ENCODE measurements around the gene MYB.
A peak's percentile ranks its signal among the peaks of the same experiment; 100 is the strongest.
"Not testable (repeated sequence)": the region's sequence is repeated elsewhere in the genome, so short reads cannot be mapped to it uniquely, and the experiment has no call there.

Gene MYB

GRCh38 chr6:135164387-135164786 is 16.7 kb upstream of the MYB start:
- not testable (repeated sequence) for DNase-seq

DNA sequence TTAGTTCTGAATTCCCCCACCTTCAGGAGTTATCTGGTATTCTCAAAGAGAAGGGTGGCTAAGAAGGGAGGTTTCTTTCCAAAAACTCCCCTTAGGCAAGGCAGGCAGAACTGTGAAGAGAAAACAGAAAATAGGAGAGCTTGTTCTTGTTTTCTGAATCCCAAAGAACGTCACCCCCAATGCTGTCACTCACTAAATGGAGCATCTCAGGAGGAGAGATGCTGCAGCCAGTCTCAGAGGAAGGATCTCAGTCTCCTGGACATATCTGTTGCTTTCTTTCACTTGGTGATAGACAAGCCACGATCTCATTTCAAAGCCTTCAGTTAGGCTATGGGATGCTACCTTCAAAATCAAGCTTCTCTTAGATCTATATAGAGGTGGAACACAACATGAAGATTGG is 16.1 kb upstream of the MYB start:
- DNase-seq, result no peak

DNA sequence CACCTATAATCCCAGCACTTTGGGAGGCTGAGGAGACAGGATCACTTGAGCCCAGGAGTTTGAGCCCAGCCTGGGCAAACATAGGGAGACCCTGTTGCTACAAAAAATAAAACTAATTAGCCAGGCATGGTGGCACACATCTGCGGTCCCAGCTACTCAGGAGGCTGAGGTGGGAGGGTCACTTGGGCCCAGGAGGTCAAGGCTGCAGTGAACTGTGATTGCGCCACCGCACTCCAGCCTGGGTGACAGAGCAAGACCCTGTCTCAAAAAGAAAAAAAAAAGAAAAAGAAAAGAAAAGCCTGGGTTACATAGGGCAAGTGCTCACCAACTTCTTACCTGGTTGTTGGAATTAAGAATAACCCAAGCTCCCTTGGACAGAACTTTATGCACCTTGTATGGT is 14.6 kb upstream of the MYB start:
- no peak for DNase-seq

DNA sequence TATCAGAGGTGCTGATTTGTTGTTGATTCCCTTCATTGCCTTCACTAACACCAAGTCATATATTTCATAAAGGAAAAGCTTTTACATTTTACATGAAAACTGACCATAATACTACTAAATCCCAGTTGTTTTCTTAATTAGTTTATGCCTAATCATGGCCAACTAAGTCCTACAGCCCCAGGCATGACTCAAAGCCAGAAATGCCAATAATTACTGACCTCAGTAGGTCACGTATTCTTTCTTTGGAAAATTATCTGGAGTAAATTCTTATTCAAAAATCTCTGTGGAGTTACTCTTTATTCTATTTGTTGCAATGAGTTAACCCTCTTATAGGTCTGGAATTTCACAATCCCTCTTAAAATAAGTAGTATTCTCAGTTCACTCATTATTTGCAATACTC is 13.5 kb upstream of the MYB start:
- no peak for DNase-seq

DNA sequence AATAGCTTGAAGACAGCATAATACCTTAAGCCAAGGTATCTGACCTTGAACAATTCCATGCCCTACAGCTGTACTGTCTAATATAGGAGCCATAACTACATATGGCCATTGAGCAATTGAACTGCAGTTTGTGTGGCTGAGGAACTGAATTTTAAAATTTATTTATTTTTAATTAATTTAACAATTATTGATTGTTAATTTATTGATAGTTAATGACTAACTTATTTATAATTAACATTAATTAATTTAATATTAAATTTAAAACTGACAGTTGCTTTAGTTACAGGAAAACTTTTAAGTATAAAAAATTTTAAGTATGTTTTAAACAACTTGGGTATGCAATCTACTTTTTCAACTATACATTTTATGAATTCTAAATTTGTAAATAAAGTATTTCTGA is 12.3 kb upstream of the MYB start:
- no peak for DNase-seq

DNA sequence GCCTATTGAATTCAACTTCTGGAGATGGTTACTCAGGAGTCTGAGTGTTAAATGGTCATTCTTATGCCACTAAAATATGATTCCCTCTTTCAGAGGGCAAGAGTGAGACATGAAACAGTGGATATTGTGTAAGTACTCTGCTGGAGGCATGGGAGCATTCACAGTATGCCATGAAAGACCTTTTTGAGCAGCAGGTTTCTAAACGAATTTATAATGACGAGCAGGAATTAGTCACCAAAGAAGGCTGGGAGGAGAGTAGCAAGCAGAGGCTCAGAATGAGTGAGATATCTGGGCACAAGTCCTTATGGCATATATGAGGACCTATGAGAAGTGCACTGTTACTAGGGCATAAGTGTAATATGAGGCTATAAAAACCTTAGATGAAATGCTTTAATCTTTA is 10.9 kb upstream of the MYB start:
- no peak for DNase-seq

DNA sequence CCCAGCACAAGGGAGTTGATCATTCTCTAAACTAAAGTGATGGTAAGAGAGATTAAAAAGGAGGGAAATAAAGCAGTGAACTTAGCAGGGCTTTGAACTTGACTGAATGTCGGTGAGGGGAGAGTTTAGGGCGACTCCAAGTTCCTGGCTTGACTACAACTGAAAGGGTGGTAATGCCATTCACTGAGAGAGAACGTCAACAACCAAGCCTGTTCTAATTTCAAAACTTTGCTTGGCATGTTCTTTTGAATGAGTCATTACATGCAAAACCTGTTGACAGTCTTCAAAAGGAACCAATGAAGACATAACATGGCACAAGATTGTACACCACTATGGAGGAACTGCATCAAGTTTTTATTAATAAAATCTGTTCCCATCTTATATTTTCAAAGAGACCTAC is 10.3 kb upstream of the MYB start:
- DNase-seq, result no peak

DNA sequence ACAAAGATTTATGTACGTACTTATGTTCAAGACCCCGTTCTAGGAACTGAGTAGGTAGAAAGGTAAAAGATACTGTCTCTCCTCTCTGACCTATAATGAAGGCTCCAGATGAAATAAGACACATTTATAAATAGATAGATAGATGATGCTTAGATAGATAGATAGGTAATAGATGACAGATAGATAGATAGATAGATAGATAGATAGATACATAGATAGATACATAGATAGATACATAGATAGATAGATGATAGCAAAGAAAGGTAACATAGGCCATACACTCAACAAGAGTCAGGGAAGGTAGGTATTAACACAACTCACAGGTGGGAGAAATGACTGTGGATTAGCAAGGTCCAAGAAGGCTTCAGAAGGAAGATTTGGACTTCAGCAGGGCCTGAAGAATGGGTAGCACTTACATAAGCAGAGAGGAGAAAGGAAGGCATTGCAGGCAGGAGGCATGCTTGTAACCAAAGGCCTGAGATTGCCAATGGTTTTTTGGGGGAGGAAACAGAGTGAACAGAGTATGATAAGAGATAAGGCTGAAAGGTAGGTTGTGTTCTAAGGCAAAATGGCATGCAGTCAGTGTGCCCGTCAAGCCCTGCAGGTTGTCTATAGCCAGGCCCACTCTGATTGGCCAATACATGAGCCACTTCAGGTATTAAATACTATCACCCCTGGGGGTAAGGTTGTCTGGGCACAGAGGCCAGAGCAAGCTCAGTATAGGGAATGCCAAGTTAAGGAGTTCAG is 7.7 kb upstream of the MYB start:
- no peak for DNase-seq

GRCh38 chr6:135173989-135174484 is 7.1 kb upstream of the MYB start:
- DNase-seq, result no peak

DNA sequence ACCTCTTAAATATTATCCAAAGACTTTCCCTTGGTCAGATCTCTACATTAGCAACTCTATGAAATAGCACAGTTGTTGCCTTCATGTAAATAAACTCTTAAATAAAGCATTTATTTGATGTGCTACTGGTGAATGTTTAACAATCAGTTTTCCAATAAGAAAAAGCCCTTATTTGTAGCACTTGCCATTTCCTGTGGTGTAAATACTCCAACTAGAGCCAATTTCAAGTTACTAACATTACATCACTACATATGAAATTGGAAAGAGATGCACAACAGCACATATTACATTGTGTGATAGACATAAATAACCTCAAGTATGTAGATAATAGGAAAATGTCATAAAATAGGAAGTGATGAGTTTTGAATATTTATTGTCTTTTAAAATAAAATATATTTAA is 5.0 kb upstream of the MYB start:
- no peak for DNase-seq

GRCh38 chr6:135176464-135176863 is 4.6 kb upstream of the MYB start:
- no peak for DNase-seq

DNA sequence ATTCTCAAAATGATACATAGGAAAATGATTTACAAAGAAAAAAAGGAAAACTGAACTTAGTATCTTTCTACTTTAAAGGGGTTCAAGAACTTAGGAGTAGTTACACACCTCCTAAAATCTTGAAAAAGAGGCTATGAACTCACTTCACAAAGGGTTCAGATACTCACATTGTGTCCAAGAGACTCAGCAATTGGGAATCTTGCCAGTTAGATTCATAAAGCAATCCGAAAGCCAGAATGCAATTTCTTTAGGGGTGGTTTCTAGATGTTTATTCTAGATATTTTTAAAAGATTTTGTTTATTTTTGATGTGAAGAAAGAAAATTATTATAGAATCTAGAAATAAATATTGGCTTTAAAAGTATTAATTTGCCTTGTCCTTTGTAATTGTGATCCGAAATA is 1.7 kb upstream of the MYB start:
- no peak for DNase-seq

- no peak for DNase-seq
Observed at GRCh38 chr6:135179920-135180541, 1.1 kb upstream of the MYB start.

- no peak for DNase-seq
Observed at GRCh38 chr6:135181333-135182070, 394 bp downstream of the MYB start.

DNA sequence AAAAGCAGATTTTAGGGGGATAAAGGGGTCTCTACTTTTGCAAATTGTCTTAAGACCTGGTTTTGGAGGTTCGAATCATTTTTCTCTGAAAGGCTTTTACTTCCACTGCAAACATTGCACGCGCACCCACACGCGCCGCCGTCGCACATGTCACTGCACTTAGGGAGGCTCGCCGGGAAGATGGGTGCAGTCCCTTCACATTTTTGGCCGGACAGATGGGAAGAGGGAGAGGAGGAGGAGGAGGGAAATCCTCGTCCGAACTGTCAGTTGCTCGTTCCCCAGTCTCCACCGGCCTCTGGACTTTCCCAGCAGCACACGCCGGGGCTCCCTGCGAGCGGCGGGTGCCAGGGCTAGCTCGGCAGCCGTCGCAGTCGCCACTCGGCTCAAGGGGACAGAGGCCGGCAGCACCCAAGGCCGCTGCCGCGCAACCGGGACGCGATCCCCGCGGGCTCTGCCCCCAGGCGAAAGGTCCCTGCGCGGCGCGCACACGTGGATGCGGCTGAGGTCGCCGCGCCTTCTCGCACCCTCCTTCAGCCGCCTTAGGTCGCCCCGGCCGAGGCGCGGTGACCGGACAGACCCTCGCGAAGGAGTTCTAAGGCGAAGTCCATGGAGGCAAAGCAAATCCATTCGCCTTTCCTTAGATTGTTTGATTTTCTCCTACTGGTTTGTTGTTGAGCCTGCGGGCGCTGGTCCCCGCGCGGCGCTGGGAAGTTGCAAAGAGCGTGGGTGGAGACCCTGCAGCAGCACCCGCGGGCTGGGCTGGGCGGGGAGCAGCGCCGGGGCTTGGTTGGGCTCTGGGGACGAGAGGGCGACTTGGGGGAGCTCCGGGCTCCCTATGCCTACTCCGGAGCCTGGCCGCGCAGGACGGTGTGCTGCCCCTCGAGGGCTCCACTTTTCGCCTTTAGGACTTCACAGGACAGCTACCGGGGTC is 1.2 kb downstream of the MYB start:
- DNase-seq, result peak; percentile 38

DNA sequence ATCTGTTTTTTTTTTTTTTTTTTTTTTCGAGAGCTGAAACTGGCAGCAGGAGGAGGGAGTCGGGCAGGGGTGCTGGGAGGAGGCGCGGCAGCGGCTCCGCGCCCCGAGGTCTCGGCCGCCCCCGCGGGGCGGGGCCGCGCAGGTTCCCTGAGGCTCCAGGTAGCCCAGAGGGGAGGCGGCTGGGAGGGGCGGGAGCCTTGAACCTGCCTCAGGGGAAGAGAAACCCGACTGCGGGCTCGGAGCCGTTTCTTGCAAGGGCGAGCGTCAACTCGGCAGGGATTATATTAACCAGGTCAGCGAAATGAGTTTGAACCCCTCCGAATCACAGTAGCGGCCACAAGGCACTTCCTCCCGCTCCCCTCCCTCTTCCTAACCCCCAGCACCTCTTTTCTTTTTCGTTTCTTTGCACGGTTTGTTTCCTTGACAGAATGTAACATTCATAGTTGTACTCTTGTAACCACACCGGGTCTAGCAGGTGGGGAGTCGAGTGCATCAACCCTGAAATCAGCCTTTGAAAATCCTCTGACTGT is 2.0 kb downstream of the MYB start:
- DNase-seq, result peak; percentile 62

DNA sequence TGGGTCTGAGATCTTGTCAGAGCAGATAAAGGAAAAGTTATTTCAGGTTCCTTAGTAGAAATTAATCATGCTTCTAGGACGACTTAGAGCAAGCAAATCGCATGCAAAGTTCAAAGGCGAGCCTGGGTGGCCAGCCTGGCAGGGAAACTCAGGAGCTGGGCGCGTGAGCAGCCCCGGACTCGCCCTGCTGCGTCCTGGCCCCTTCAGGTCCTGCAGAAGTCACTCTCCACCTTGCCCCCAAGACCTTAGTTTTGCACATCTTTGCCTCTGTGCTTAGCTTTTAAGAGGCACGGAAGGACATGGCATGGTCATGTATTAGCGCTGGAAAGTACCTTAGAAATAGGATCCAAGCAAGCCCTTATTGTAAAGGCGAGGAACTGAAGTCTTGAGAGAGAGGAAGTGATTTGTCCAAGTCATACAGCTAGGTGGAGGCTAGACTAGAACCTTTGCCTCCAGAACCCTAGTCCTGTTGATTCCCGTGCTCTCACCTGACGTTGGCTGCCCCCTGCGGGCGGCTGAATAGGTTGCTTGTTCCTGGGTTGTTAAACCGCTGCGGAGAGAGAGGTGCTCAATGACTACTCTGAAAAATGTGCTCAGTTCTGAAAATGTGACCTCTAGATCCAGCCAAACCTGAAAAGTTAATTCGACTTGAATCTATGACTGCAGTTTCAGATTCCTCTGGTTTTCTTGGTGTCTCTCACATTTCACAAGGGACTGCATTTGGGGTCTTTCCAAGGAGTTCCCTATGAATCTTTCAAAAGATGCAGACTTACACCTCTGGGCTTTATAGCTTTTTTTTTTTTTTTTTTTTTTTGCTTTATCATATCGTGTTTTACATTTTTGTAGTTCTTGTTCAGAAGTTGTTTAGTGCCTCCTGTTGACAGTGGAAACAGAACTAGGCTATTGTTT is 2.7 kb downstream of the MYB start:
- DNase-seq, result peak; percentile 52

DNA sequence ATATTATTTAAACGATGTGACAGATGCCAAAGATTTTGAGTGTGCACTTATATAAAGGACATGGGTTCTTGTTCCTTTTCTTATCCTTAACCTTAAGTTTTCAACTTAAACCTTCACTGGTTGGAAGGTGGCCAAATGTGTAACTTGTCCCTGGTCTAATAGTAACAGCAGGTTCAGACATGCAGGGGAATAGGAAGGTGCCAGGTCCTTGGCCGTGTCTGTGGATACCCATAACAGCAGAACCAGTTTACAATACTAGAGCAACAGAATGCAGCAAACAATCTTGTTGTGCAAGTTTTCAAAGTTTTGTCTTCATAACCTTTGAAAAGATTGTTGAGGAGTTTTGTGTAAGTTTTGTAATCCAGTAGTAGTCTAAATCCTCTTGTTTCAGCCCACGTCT is 4.4 kb downstream of the MYB start:
- DNase-seq, result no peak

GRCh38 chr6:135186255-135186654 is 5.1 kb downstream of the MYB start:
- DNase-seq, result no peak

DNA sequence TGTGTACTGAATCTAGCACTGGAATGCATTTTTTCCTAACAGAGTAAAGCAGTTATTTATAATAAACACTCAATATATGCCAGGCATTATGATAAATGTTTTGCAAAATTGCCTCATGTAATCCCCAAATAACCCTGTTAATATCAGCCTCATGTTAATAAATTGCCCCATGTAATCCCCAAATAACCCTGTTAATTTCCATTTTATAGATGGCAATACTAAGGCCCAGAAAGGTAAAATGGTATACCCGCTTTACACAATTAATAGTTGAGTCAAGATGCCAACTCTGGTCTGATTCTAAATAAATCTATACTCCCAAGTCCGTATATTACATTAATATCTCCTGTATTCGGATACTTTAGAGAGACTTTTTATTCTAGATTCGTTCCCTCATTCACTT is 6.3 kb downstream of the MYB start:
- no peak for DNase-seq

GRCh38 chr6:135188718-135189117 is 7.6 kb downstream of the MYB start:
- no peak for DNase-seq

Measured in effector CD8-positive, alpha-beta T cell (primary cell).